ENCODE data around the gene ENOX2.

- TF ChIP-seq CTCF (IDR thresholded peaks at IDR 0.05 in 2 of 3, conservative IDR thresholded peaks at IDR 0.05 in 1 of 3; ENCODE audit: borderline replicate concordance in 1 of 3, insufficient read depth in 1 of 3, low read depth in 2 of 3, low read length in 2 of 3) (no peak), EZH2 (IDR thresholded peaks at IDR 0.05) (no peak), RAD21 (IDR thresholded peaks at IDR 0.05; ENCODE audit: low read depth) (no peak), MAX (IDR thresholded peaks at IDR 0.05) (no peak), ATF3 (IDR thresholded peaks at IDR 0.05) (no peak)
Observed at GRCh38 chrX:130716346-130716745, 186.7 kb downstream of the ENOX2 start.

Data from HCT116 (cell line).